Measurements from ENCODE around the gene PCSK7. TPM values are rescaled to one million over a fixed set of nuclear protein-coding genes. Genes with fewer than 3 reads are reported as not detected.

Gene PCSK7
- total and polyA plus RNA-seq, 4 donors, result 7.3 to 32.3 (median 16.2) TPM

DNA sequence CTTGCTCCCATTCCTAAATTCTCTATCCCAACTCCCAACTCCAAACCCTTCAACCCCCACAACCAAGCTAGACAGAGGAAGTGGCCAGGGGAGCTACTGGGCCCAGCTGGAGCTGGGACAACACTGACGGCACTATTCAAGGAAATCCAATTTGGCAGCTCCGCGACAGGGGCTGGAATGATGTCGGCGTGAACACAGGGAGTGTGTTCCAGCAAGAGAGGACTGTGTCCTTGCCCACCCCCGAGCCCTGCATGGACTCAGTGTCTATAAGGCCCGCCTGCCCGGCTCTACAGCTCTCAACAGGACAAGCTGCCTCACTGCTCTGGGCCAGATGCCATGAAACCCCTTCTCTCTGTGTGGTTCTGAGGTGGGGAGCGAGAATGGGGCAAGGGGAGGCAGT is 11.3 kb downstream of the PCSK7 start:
- H3K36me3 ChIP-seq (ENCODE audit: control insufficient read depth in 4 of 4, insufficient read depth in 3 of 4, low read depth in 1 of 4, low read length in 3 of 4), result peaks cover 5 to 70% (median 51%) of the 10 kb centered on the region in 4 donors
- TF ChIP-seq EGR1 (IDR thresholded peaks at IDR 0.05; ENCODE audit: low read depth in 2 of 2) (no peak), RXRA (IDR thresholded peaks at IDR 0.05) (peak in 1 of 2 donors; percentile 16)
- TF ChIP-seq, protein P1, sequence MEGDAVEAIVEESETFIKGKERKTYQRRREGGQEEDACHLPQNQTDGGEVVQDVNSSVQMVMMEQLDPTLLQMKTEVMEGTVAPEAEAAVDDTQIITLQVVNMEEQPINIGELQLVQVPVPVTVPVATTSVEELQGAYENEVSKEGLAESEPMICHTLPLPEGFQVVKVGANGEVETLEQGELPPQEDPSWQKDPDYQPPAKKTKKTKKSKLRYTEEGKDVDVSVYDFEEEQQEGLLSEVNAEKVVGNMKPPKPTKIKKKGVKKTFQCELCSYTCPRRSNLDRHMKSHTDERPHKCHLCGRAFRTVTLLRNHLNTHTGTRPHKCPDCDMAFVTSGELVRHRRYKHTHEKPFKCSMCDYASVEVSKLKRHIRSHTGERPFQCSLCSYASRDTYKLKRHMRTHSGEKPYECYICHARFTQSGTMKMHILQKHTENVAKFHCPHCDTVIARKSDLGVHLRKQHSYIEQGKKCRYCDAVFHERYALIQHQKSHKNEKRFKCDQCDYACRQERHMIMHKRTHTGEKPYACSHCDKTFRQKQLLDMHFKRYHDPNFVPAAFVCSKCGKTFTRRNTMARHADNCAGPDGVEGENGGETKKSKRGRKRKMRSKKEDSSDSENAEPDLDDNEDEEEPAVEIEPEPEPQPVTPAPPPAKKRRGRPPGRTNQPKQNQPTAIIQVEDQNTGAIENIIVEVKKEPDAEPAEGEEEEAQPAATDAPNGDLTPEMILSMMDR (IDR thresholded peaks at IDR 0.05; ENCODE audit: low read depth, low read length, missing input control), result no peak
- H3K4me1 ChIP-seq (ENCODE audit: control insufficient read depth in 4 of 4, insufficient read depth in 4 of 4, low read length in 3 of 4), result peaks cover 0 to 9% (median 0%) of the 10 kb centered on the region in 4 donors
- H3K9me3 ChIP-seq (ENCODE audit: control insufficient read depth in 4 of 4, low read length in 3 of 4), result no peaks in the 10 kb centered on the region
- peak overlapping the region in 1 of 2 donors; percentile 52 for H3K27ac ChIP-seq (ENCODE audit: low read depth in 1 of 2, low read length in 2 of 2)
- no peak overlapping the region for H3K9ac ChIP-seq (ENCODE audit: low read depth in 1 of 2, low read length in 2 of 2)
- no peaks in the 10 kb centered on the region for H3K27me3 ChIP-seq (ENCODE audit: control insufficient read depth in 4 of 4, insufficient read depth in 4 of 4, low read length in 3 of 4)
- DNase-seq (ENCODE audit: low spot score), result no peak
- 88% methylated on average over 9 of the region's 9 CpGs for WGBS
- H3K4me3 ChIP-seq (ENCODE audit: low read depth in 1 of 3, low read length in 3 of 3), result no peak overlapping the region

DNA sequence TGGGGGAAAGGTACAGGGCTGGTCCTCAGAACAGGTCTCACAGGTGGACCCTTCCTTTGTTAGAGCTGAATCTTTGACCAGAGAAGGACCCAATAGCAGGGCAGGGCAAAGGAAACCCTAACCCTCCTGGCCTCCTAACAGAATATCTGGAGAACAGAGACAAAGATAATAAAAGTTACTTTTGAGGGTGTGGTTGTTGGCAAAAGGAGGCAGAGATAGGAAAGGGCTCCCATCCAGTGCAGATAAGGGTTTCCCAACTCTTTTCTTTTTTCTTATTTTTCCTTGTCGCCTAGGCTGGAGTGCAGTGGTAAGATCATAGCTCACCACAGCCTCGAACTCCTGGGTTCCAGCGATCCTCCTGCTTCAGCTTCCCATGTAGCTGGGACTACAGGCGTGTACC is 11.9 kb downstream of the PCSK7 start:
- TF ChIP-seq GABPA (IDR thresholded peaks at IDR 0.05 in 1 of 2, conservative IDR thresholded peaks at IDR 0.05 in 1 of 2) (no peak), SP1 (IDR thresholded peaks at IDR 0.05) (no peak)

DNA sequence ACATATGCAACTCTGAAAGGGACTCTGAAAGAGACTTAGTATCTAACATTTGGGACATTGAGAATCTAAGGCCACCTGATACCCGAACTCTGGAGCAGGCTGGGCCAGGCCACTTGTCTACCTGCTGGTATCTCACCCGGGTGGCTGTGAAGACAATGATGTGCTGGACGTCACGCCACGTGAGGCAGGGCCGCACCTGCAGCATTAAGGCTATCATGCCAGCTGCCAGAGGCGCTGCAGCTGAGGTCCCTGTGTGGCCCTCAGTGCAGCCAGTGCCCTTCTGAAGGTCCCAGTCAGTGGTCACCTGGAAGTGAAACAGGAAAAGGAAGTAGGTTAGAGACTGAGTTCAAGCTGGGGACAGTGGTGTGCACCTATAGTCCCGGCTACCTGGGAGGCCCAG is 12.4 kb downstream of the PCSK7 start:
- Histone ChIP-seq H3K9ac (ENCODE audit: low read depth in 1 of 2, low read length in 2 of 2) (no peak overlapping the region), H3K36me3 (ENCODE audit: control insufficient read depth in 4 of 4, insufficient read depth in 3 of 4, low read depth in 1 of 4, low read length in 3 of 4) (peaks cover 5 to 72% (median 55%) of the 10 kb centered on the region in 4 donors), H3K4me3 (ENCODE audit: low read depth in 1 of 3, low read length in 3 of 3) (no peak overlapping the region), H3K27me3 (ENCODE audit: control insufficient read depth in 4 of 4, insufficient read depth in 4 of 4, low read length in 3 of 4) (no peaks in the 10 kb centered on the region), H3K27ac (ENCODE audit: low read depth in 1 of 2, low read length in 2 of 2) (no peak overlapping the region), H3K4me1 (ENCODE audit: control insufficient read depth in 4 of 4, insufficient read depth in 4 of 4, low read length in 3 of 4) (peaks cover 0 to 9% (median 0%) of the 10 kb centered on the region in 4 donors), H3K9me3 (ENCODE audit: control insufficient read depth in 4 of 4, low read length in 3 of 4) (no peaks in the 10 kb centered on the region)
- no peak for TF ChIP-seq TAF1 (conservative IDR thresholded peaks at IDR 0.05)
- TF ChIP-seq, protein P2, sequence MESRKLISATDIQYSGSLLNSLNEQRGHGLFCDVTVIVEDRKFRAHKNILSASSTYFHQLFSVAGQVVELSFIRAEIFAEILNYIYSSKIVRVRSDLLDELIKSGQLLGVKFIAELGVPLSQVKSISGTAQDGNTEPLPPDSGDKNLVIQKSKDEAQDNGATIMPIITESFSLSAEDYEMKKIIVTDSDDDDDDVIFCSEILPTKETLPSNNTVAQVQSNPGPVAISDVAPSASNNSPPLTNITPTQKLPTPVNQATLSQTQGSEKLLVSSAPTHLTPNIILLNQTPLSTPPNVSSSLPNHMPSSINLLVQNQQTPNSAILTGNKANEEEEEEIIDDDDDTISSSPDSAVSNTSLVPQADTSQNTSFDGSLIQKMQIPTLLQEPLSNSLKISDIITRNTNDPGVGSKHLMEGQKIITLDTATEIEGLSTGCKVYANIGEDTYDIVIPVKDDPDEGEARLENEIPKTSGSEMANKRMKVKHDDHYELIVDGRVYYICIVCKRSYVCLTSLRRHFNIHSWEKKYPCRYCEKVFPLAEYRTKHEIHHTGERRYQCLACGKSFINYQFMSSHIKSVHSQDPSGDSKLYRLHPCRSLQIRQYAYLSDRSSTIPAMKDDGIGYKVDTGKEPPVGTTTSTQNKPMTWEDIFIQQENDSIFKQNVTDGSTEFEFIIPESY (IDR thresholded peaks at IDR 0.05), result no peak
- no peak for TF ChIP-seq GABPA (IDR thresholded peaks at IDR 0.05 in 1 of 2, conservative IDR thresholded peaks at IDR 0.05 in 1 of 2)
- TF ChIP-seq FOXA1 (IDR thresholded peaks at IDR 0.05), result no peak
- no peak for TF ChIP-seq YY1 (IDR thresholded peaks at IDR 0.05)
- TF ChIP-seq, protein P3, sequence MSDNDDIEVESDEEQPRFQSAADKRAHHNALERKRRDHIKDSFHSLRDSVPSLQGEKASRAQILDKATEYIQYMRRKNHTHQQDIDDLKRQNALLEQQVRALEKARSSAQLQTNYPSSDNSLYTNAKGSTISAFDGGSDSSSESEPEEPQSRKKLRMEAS (IDR thresholded peaks at IDR 0.05), result no peak
- TF ChIP-seq, protein P1 (IDR thresholded peaks at IDR 0.05; ENCODE audit: low read depth, low read length, missing input control), result no peak
- TF ChIP-seq RXRA (IDR thresholded peaks at IDR 0.05), result no peak
- TF ChIP-seq, protein P4, sequence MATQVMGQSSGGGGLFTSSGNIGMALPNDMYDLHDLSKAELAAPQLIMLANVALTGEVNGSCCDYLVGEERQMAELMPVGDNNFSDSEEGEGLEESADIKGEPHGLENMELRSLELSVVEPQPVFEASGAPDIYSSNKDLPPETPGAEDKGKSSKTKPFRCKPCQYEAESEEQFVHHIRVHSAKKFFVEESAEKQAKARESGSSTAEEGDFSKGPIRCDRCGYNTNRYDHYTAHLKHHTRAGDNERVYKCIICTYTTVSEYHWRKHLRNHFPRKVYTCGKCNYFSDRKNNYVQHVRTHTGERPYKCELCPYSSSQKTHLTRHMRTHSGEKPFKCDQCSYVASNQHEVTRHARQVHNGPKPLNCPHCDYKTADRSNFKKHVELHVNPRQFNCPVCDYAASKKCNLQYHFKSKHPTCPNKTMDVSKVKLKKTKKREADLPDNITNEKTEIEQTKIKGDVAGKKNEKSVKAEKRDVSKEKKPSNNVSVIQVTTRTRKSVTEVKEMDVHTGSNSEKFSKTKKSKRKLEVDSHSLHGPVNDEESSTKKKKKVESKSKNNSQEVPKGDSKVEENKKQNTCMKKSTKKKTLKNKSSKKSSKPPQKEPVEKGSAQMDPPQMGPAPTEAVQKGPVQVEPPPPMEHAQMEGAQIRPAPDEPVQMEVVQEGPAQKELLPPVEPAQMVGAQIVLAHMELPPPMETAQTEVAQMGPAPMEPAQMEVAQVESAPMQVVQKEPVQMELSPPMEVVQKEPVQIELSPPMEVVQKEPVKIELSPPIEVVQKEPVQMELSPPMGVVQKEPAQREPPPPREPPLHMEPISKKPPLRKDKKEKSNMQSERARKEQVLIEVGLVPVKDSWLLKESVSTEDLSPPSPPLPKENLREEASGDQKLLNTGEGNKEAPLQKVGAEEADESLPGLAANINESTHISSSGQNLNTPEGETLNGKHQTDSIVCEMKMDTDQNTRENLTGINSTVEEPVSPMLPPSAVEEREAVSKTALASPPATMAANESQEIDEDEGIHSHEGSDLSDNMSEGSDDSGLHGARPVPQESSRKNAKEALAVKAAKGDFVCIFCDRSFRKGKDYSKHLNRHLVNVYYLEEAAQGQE (IDR thresholded peaks at IDR 0.05), result no peak
- TF ChIP-seq RAD21 (IDR thresholded peaks at IDR 0.05), result no peak
- TF ChIP-seq NR2F2 (IDR thresholded peaks at IDR 0.05), result no peak
- no peak for TF ChIP-seq HNF4A (conservative IDR thresholded peaks at IDR 0.05)
- TF ChIP-seq JUND (IDR thresholded peaks at IDR 0.05), result no peak
- no peak for TF ChIP-seq HNF4G (IDR thresholded peaks at IDR 0.05)
- TF ChIP-seq FOXA2 (IDR thresholded peaks at IDR 0.05), result no peak
- no peak for TF ChIP-seq SP1 (IDR thresholded peaks at IDR 0.05)
- TF ChIP-seq, protein P5, sequence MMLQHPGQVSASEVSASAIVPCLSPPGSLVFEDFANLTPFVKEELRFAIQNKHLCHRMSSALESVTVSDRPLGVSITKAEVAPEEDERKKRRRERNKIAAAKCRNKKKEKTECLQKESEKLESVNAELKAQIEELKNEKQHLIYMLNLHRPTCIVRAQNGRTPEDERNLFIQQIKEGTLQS (IDR thresholded peaks at IDR 0.05), result no peak
- no peak for TF ChIP-seq EGR1 (IDR thresholded peaks at IDR 0.05; ENCODE audit: low read depth in 2 of 2)
- 94% methylated on average over 8 of the region's 8 CpGs for WGBS
- DNase-seq (ENCODE audit: low spot score), result no peak

More for the DNA sequence above, 11.9 kb downstream of the PCSK7 start:
- H3K27me3 ChIP-seq (ENCODE audit: control insufficient read depth in 4 of 4, insufficient read depth in 4 of 4, low read length in 3 of 4), result no peaks in the 10 kb centered on the region
- H3K36me3 ChIP-seq (ENCODE audit: control insufficient read depth in 4 of 4, insufficient read depth in 3 of 4, low read depth in 1 of 4, low read length in 3 of 4), result peaks cover 5 to 66% (median 51%) of the 10 kb centered on the region in 4 donors
- WGBS, result 93% methylated on average over 4 of the region's 4 CpGs
- no peak overlapping the region for H3K4me3 ChIP-seq (ENCODE audit: low read depth in 1 of 3, low read length in 3 of 3)
- no peaks in the 10 kb centered on the region for H3K9me3 ChIP-seq (ENCODE audit: control insufficient read depth in 4 of 4, low read length in 3 of 4)
- peaks cover 0 to 9% (median 0%) of the 10 kb centered on the region in 4 donors for H3K4me1 ChIP-seq (ENCODE audit: control insufficient read depth in 4 of 4, insufficient read depth in 4 of 4, low read length in 3 of 4)
- no peak for DNase-seq (ENCODE audit: low spot score)
- no peak overlapping the region for H3K9ac ChIP-seq (ENCODE audit: low read depth in 1 of 2, low read length in 2 of 2)
- no peak overlapping the region for H3K27ac ChIP-seq (ENCODE audit: low read depth in 1 of 2, low read length in 2 of 2)
